Nasal cavity respiratory epithelium epithelial cell of viscerocranial mucosa (primary cell): Measurements from ENCODE around the gene SLAMF1. TPM values are rescaled to one million over a fixed set of nuclear protein-coding genes. Genes with fewer than 3 reads are reported as not detected.

ENCODE experiments used
- total RNA-seq: library from RNA; depleted of rRNA; stranded (reverse); fragments of >200 nt; gene quantifications from 2 replicates; pipeline ENCODE4 v1.2.3, GENCODE V29; 2014

Gene SLAMF1, protein sequence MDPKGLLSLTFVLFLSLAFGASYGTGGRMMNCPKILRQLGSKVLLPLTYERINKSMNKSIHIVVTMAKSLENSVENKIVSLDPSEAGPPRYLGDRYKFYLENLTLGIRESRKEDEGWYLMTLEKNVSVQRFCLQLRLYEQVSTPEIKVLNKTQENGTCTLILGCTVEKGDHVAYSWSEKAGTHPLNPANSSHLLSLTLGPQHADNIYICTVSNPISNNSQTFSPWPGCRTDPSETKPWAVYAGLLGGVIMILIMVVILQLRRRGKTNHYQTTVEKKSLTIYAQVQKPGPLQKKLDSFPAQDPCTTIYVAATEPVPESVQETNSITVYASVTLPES
- total RNA-seq, result not detected in 2 replicates

DNA sequence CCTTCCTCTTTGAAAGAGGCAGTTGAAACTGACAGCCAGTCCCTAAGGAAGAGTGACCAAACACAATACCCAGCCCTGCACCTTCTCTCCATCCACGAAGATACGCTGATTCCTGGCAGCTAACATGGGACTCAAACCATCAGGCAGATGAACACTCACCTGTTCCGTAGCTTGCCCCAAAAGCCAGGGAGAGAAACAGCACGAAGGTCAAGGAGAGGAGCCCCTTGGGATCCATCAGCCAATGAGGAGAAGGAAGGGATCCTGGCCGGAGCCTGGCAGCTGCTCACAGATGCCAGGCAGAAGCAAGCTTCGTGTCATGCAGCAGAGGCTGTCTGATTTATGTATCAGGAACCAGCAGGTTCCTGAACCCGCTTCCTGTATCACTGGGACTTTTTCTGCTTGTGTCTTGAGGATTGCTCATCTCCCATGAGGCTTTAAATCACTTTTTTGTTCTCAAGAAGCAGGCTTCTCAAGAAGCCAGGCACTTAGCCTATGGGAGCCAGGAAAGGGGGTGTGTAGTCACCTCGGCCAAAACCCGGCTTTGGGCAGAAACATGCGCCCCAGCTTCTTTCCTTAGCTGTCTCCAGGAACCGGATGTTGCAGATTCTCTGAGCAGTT, at the start of gene SLAMF1:
TSS of gene SLAMF1 (minus strand) at position 334 of the 618 bp plus-strand sequence. CDS start at position 235, 99 bp downstream.

DNA sequence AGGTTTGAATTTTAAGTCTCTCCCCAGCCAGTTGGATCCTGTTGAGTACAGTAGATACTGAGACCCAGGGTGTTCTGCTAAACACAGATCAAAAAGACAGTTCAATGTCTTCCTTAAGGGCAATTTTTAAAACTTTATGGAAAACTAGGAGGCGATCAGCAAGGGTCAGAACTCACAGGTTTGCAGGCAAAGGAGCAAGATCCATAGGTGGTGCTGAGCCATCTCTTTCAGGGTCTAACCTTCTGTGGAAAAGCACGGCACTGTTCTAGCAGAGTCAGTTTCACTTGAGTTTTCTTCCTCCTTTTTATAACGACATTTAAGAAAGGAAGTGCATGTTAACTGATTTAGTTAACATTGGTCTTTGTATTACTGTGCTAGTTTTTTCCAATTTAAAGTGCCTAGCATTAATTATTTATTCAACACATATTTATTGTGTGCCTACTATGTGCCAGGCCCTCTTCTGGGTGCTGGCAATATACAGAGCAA, 67.6 kb downstream of the SLAMF1 start, which contains the start of gene CD84:
TSS of gene CD84 (minus strand) at position 281 of the 486 bp plus-strand sequence. CDS start at position 222, 59 bp downstream.

Other genes starting within 250 kb of the SLAMF1 start
- 3.1 and 25.8 TPM in 2 replicates for gene VANGL2, start 246.5 kb downstream of the SLAMF1 start, total RNA-seq
- gene SLAMF6, start 123.8 kb downstream of the SLAMF1 start, total RNA-seq, result not detected in 2 replicates
- gene CD84, start 67.5 kb downstream of the SLAMF1 start, total RNA-seq, result not detected in 2 replicates
- not detected in 2 replicates for gene CD48, start 64.8 kb upstream of the SLAMF1 start, total RNA-seq
- gene SLAMF7, start 92.2 kb upstream of the SLAMF1 start, total RNA-seq, result 2.4 and 4.6 TPM in 2 replicates
- gene LY9, start 149.1 kb upstream of the SLAMF1 start, total RNA-seq, result not detected in 2 replicates
- not detected in 2 replicates for gene CD244, start 215.8 kb upstream of the SLAMF1 start, total RNA-seq
- gene ITLN1, start 238.1 kb upstream of the SLAMF1 start, total RNA-seq, result not detected in 2 replicates